IMR-90 (cell line): ENCODE data around the gene SLFN12. TPM values are rescaled to one million over a fixed set of nuclear protein-coding genes. Genes with fewer than 3 reads are reported as not detected.

ENCODE experiments used
- ATAC-seq: fragments of 200-7000 bp; cut with Tn5 transposase; 2 replicates; pipeline ENCODE4 v1.9.1; 2020; ENCODE audit warnings: low read depth, mild to moderate bottlenecking, moderate library complexity
- BruUV-seq: library from RNA; stranded (reverse); fragments of 400-500 nt; replicated peaks from 2 replicates; lab custom pipeline; 2021; lab: Mats Ljungman, UMichigan
- CTCF ChIA-PET: fragments of 300-600 bp; formaldehyde crosslinking; extraction: SDS; loops from one replicate; lab custom pipeline; 2021; ENCODE audit warnings: antibody characterized with exemption; lab: Yijun Ruan, JAX
- POLR2A ChIA-PET: fragments of 300-600 bp; sonication (Branson Sonifier 250); formaldehyde crosslinking; loops from one replicate; lab custom pipeline; 2022; ENCODE audit warnings: antibody characterized with exemption; ENCODE audit not compliant: unreplicated experiment; lab: Charles Lee
- DNase-seq: peaks from one replicate; pipeline ENCODE4 v3.0.0; 2013
- H2AFZ ChIP-seq: replicated peaks from 2 replicates; pipeline ENCODE3; 2013; ENCODE audit warnings: low read length, mild to moderate bottlenecking; ENCODE audit not compliant: poor library complexity
- H2AK5ac ChIP-seq: 2 replicates; pipeline ENCODE4 v1.6.1; 2013; ENCODE audit warnings: low read depth, low read length, inconsistent platforms
- H2AK9ac ChIP-seq: replicated peaks from 2 replicates; pipeline ENCODE3; 2013; ENCODE audit warnings: mild to moderate bottlenecking, low read depth, low read length, moderate library complexity; ENCODE audit not compliant: poor library complexity
- H2BK120ac ChIP-seq: 2 replicates; pipeline ENCODE4 v1.6.1; 2013; ENCODE audit warnings: low read depth, low read length, inconsistent platforms
- H2BK15ac ChIP-seq: 3 replicates; pipeline ENCODE4 v1.6.1; 2013; ENCODE audit warnings: low read depth, low read length, inconsistent platforms
- H2BK20ac ChIP-seq: 2 replicates; pipeline ENCODE4 v1.6.1; 2013; ENCODE audit warnings: low read depth, mild to moderate bottlenecking, inconsistent platforms, low read length, moderate library complexity
- H2BK5ac ChIP-seq: 2 replicates; pipeline ENCODE4 v1.6.1; 2013; ENCODE audit warnings: mild to moderate bottlenecking, low read depth, low read length, inconsistent platforms; ENCODE audit not compliant: poor library complexity, severe bottlenecking
- H3K14ac ChIP-seq: replicated peaks from 2 replicates; pipeline ENCODE4 v1.6.1; 2013; ENCODE audit warnings: low read depth, low read length, inconsistent platforms
- H3K18ac ChIP-seq: 2 replicates; pipeline ENCODE4 v1.6.1; 2013; ENCODE audit warnings: low read depth, low read length, control low read depth
- H3K23ac ChIP-seq: 2 replicates; pipeline ENCODE4 v1.6.1; 2013; ENCODE audit warnings: low read depth, low read length, inconsistent platforms
- H3K27ac ChIP-seq: 2 replicates; pipeline ENCODE4 v1.5.1; 2013; ENCODE audit warnings: mild to moderate bottlenecking, control low read depth, low read length; ENCODE audit not compliant: insufficient read depth
- H3K27me3 ChIP-seq: 2 replicates; pipeline ENCODE4 v1.6.1; 2013; ENCODE audit warnings: low read length; ENCODE audit not compliant: control insufficient read depth, insufficient read depth
- H3K36me3 ChIP-seq: 2 replicates; pipeline ENCODE4 v1.6.1; 2013; ENCODE audit warnings: low read length, mixed read lengths; ENCODE audit not compliant: control insufficient read depth, insufficient read depth
- H3K4ac ChIP-seq: 2 replicates; pipeline ENCODE4 v1.6.1; 2013; ENCODE audit warnings: low read depth, low read length, inconsistent platforms
- H3K4me1 ChIP-seq: 2 replicates; pipeline ENCODE4 v1.6.1; 2013; ENCODE audit warnings: low read length, mixed read lengths; ENCODE audit not compliant: control insufficient read depth, insufficient read depth
- H3K4me2 ChIP-seq: 2 replicates; pipeline ENCODE4 v1.6.1; 2013; ENCODE audit warnings: low read depth, mild to moderate bottlenecking, control low read depth, low read length, moderate library complexity
- H3K4me3 ChIP-seq: 2 replicates; pipeline ENCODE4 v1.5.1; 2013; ENCODE audit warnings: low read depth, mild to moderate bottlenecking, control low read depth, low read length, moderate library complexity; ENCODE audit not compliant: insufficient read depth
- H3K56ac ChIP-seq: 2 replicates; pipeline ENCODE4 v1.6.1; 2013; ENCODE audit warnings: low read length, inconsistent platforms; ENCODE audit not compliant: insufficient read depth; ENCODE audit errors: extremely low read depth
- H3K79me1 ChIP-seq, 2 experiments: 2 replicates each; pipeline ENCODE4 v1.6.1; 2013; ENCODE audit warnings: low read length in 2 of 2, inconsistent platforms in 1 of 2, low read depth in 1 of 2
- H3K9ac ChIP-seq: 2 replicates; pipeline ENCODE4 v1.6.1; 2013; ENCODE audit warnings: low read depth, low read length, control low read depth
- H3K9me1 ChIP-seq: 2 replicates; pipeline ENCODE4 v1.6.1; 2013; ENCODE audit warnings: low read length, inconsistent platforms; ENCODE audit not compliant: insufficient read depth
- H3K9me3 ChIP-seq: 2 replicates; pipeline ENCODE4 v1.6.1; 2013; ENCODE audit warnings: low read length; ENCODE audit not compliant: control insufficient read depth, insufficient read depth
- H4K20me1 ChIP-seq: 2 replicates; pipeline ENCODE4 v1.6.1; 2013; ENCODE audit warnings: low read length, inconsistent platforms; ENCODE audit not compliant: insufficient read depth
- H4K5ac ChIP-seq: 2 replicates; pipeline ENCODE4 v1.6.1; 2013; ENCODE audit warnings: mild to moderate bottlenecking, low read depth, low read length, control low read depth
- H4K8ac ChIP-seq, 2 experiments: 2 replicates each; pipeline ENCODE4 v1.6.1; 2013; ENCODE audit warnings: low read depth in 2 of 2, low read length in 2 of 2, control low read depth in 1 of 2, inconsistent platforms in 1 of 2
- H4K91ac ChIP-seq: 2 replicates; pipeline ENCODE4 v1.6.1; 2013; ENCODE audit warnings: low read depth, low read length, inconsistent platforms; ENCODE audit not compliant: insufficient read depth
- CTCF ChIP-seq: conservative IDR thresholded peaks from 2 replicates; pipeline ENCODE4 v1.5.1; 2012; ENCODE audit warnings: mild to moderate bottlenecking, low read depth, low read length, improper control_type of control experiment
- MAFK ChIP-seq: IDR thresholded peaks from 2 replicates; pipeline ENCODE4 v1.6.1; 2012; ENCODE audit warnings: low read depth, low read length, improper control_type of control experiment
- MXI1 ChIP-seq: IDR thresholded peaks from 2 replicates; pipeline ENCODE4 v1.6.1; 2012; ENCODE audit warnings: low read depth, mild to moderate bottlenecking, low read length, moderate library complexity, borderline replicate concordance
- RAD21 ChIP-seq: IDR thresholded peaks from 2 replicates; pipeline ENCODE4 v1.6.1; 2012; ENCODE audit warnings: low read length, improper control_type of control experiment
- SMC3 ChIP-seq: fragments of 150-350 bp; IDR thresholded peaks from 2 replicates; pipeline ENCODE4 v1.6.1; 2016; ENCODE audit warnings: low read depth, mild to moderate bottlenecking, antibody characterized with exemption, low read length, moderate library complexity
- WGBS, 2 experiments: methylation state at CpG; one replicate each; pipeline versions ENCODE4 v1.1.5 to v1.1.7; 2013; ENCODE audit warnings: missing lambda C conversion rate in 2 of 2; ENCODE audit not compliant: insufficient read length in 1 of 2; ENCODE audit errors: extremely low coverage in 2 of 2; 5-methylcytosine and 5-hydroxymethylcytosine counted together
- dilution Hi-C: fragments of 300-500 bp; cut with HindIII; formaldehyde crosslinking; loops from one replicate; pipeline ENCODE4 v1.14.3; 2018; ENCODE audit warnings: low sequenced_read_pairs; ENCODE audit not compliant: unreplicated experiment
- in situ Hi-C: fragments of 300-500 bp; cut with MboI; formaldehyde crosslinking; loops from 3 replicates; pipeline ENCODE4 v1.14.3; 2019; ENCODE audit warnings: low sequenced_read_pairs, inconsistent platforms, mixed read lengths
- intact Hi-C: fragments of 100-400 bp; cut with micrococcal nuclease; formaldehyde crosslinking; loops from 2 replicates; pipeline ENCODE4 v1.10.0; 2022
- polyA plus RNA-seq, 3 experiments: library from polyadenylated mRNA; depleted of rRNA; stranded (reverse); fragments of >200 nt; gene quantifications; 2 replicates each; pipeline ENCODE4 v1.2.3, GENCODE V29; 2012; ENCODE audit warnings: low replicate concordance in 1 of 3
- total RNA-seq: library from RNA; depleted of rRNA; stranded (reverse); fragments of >200 nt; gene quantifications from 2 replicates; pipeline ENCODE4 v1.2.3, GENCODE V29; 2012

SLFN12 gene
- total and polyA plus RNA-seq, 2 of the 4 experiments (the other 2 are of a cell fraction), result 16.6 to 38.9 TPM

GRCh38 chr17:35376245-35376644 is 56.1 kb downstream of the SLFN12 start:
- no peak overlapping the region for H3K56ac ChIP-seq
- H3K27me3 ChIP-seq, result no peaks in the 10 kb centered on the region
- no peak overlapping the region for H2BK120ac ChIP-seq
- H3K23ac ChIP-seq, result peak overlapping the region; percentile 78; the same call in 1 of the 2 replicates
- no peak overlapping the region for H2AK9ac ChIP-seq
- H2BK20ac ChIP-seq, result no peak overlapping the region
- no peaks in the 10 kb centered on the region for H4K20me1 ChIP-seq
- 0 out of 2 replicates have a peak overlapping the region, but pooled peaks have one; percentile 65 for H3K14ac ChIP-seq
- H3K18ac ChIP-seq, result no peak overlapping the region
- WGBS, 2 experiments, result no CpG with 5 or more reads among the region's 1 CpG
- peak overlapping the region; percentile 48; the same call in 1 of the 2 replicates for H3K4me2 ChIP-seq
- 0 out of 4 replicates have a peak, but pooled peaks cover 0 to 6% of the 10 kb centered on the region in 2 experiments for H3K79me1 ChIP-seq
- ChIA-PET CTCF (interaction anchor here (0.7 kb wide), 1 partner anchor 834 kb away, joined by 4 read pairs; no protein-coding TSS in a partner anchor), POLR2A (no interaction called here)
- no peak overlapping the region for H3K27ac ChIP-seq
- H4K8ac ChIP-seq, result peak overlapping the region in 1 of 2 experiments; percentile 69; a peak in 2 of 4 replicates
- no peak overlapping the region for H3K9ac ChIP-seq
- peak; percentile 92 for TF ChIP-seq MAFK
- no peak for TF ChIP-seq CTCF
- TF ChIP-seq MXI1, result no peak
- no peak for TF ChIP-seq RAD21
- no peak for TF ChIP-seq SMC3
- H2AK5ac ChIP-seq, result no peak overlapping the region
- H4K5ac ChIP-seq, result peak overlapping the region; percentile 12; the same call in 1 of the 2 replicates
- H3K9me1 ChIP-seq, result no peaks in the 10 kb centered on the region
- intact Hi-C loops (no loop called here), in situ Hi-C loops (no loop called here), dilution Hi-C loops (no loop called here)
- no peak overlapping the region for H2AFZ ChIP-seq
- no peak overlapping the region for H3K4me3 ChIP-seq
- no peak overlapping the region for H3K4ac ChIP-seq
- no peak overlapping the region for H2BK15ac ChIP-seq
- H3K36me3 ChIP-seq, result no peaks in the 10 kb centered on the region
- H2BK5ac ChIP-seq, result no peak overlapping the region
- DNase-seq (peak; percentile 46), ATAC-seq (no peak)
- no peaks in the 10 kb centered on the region for H3K9me3 ChIP-seq
- BruUV-seq, result no TSS peak
- H3K4me1 ChIP-seq, result no peaks in the 10 kb centered on the region
- no peak overlapping the region for H4K91ac ChIP-seq
